Measurements from ENCODE around the gene PPP2R1A. TPM values are rescaled to one million over a fixed set of nuclear protein-coding genes. Genes with fewer than 3 reads are reported as not detected.

PPP2R1A gene
- total RNA-seq, 2 donors from 2014 or later = 273 to 378 TPM

DNA sequence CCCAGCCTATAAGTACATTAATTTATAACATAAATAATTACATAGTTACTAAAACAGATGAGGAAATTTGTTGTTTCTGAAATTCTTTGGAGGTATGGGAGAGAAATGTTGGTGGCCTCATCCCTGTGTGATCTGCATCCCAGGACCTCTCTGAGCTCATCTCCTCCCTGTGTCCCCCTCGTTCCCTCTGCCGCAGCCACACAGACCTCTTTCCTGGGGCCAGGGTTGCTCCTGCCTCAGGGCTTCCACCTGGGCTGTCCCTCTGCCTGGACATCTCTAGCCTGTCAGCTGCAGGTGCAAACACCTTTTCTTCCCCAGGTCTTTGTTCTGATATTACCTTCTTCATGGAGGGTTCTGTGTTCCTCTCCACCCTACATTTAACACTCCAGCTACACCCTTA is 83.4 kb downstream of the PPP2R1A start:
- intact Hi-C loops (cut with DNase I) = no loop called here
- Histone ChIP-seq H3K27me3 (no peaks in the 10 kb centered on the region), H3K9me3 (no peaks in the 10 kb centered on the region), H3K4me3 (no peak overlapping the region), H3K36me3 (no peaks in the 10 kb centered on the region), H3K9ac (ENCODE audit: low read depth in 2 of 2, low read length in 2 of 2) (no peak overlapping the region), H3K27ac (no peak overlapping the region), H3K4me1 (peaks cover 3% of the 10 kb centered on the region)
- TF ChIP-seq, protein P1, sequence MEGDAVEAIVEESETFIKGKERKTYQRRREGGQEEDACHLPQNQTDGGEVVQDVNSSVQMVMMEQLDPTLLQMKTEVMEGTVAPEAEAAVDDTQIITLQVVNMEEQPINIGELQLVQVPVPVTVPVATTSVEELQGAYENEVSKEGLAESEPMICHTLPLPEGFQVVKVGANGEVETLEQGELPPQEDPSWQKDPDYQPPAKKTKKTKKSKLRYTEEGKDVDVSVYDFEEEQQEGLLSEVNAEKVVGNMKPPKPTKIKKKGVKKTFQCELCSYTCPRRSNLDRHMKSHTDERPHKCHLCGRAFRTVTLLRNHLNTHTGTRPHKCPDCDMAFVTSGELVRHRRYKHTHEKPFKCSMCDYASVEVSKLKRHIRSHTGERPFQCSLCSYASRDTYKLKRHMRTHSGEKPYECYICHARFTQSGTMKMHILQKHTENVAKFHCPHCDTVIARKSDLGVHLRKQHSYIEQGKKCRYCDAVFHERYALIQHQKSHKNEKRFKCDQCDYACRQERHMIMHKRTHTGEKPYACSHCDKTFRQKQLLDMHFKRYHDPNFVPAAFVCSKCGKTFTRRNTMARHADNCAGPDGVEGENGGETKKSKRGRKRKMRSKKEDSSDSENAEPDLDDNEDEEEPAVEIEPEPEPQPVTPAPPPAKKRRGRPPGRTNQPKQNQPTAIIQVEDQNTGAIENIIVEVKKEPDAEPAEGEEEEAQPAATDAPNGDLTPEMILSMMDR (IDR thresholded peaks at IDR 0.05) = no peak
- DNase-seq = no peak

DNA sequence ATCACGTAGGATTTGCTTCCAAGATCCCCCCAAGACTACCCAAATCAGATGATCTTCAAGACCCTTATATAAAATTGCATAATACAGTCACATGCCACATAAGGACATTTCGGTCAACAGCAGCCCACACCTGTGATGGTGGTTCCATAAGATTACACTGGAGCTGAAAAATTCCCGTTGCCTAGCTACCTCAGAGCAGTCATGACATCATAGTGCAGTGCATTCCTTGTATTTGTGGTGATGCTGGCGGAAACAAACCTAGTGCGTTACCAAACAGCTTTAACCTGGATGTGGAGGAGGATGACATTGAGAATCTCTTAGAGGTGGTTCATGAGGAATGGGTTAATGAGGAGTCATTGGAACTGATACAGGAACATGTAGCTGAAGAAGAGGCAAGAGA is 84.3 kb downstream of the PPP2R1A start:
- Histone ChIP-seq H3K4me3 (no peak overlapping the region), H3K36me3 (no peaks in the 10 kb centered on the region), H3K9me3 (no peaks in the 10 kb centered on the region), H3K27me3 (no peaks in the 10 kb centered on the region), H3K9ac (ENCODE audit: low read depth in 2 of 2, low read length in 2 of 2) (no peak overlapping the region), H3K27ac (no peak overlapping the region), H3K4me1 (no peaks in the 10 kb centered on the region)
- intact Hi-C loops (cut with DNase I) = no loop called here
- TF ChIP-seq, protein P1 (IDR thresholded peaks at IDR 0.05) = no peak
- no peak for DNase-seq

DNA sequence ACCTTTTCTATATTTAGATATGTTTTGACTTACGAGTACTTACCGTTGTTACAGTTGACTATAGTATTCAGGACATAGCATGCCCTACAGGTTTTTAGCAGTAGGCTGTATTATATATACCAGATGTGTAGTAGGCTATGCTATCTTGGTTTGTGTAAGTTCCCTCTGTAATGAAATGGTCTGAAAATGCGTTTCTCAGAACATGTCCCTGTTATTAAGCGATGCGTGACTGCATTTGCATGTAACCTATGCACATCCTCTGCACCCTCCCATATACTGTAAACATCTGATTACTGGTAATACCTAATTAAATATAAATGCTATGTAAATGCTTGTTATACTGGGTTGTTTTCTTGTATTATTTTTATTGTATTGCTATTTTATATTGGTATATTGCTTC is 86.1 kb downstream of the PPP2R1A start:
- Histone ChIP-seq H3K9ac (ENCODE audit: low read depth in 2 of 2, low read length in 2 of 2) (no peak overlapping the region), H3K4me1 (no peaks in the 10 kb centered on the region), H3K27me3 (no peaks in the 10 kb centered on the region), H3K27ac (no peak overlapping the region), H3K36me3 (no peaks in the 10 kb centered on the region), H3K9me3 (no peaks in the 10 kb centered on the region), H3K4me3 (no peak overlapping the region)
- DNase-seq = no peak
- intact Hi-C loops (cut with DNase I) = no loop called here
- TF ChIP-seq, protein P1 (IDR thresholded peaks at IDR 0.05) = no peak

DNA sequence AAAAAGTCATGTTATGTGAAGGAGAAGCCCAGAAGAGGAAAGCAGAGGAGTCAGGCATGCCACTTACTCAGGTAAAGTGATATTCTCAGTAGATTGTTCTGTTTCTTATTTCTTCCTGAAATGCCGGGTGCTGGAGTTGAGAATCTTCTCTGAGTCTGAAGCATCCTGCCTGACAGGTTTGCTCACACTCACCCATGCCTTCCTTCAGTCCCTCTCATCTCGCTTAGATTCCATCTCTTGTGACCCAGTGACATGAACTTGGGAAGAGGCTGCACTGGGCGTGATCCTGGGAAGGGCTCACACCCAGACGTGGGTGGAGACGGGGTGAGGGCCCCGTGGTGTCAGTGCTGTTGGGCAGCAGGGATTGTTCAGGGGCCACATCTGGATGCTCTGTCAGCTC is 87.6 kb downstream of the PPP2R1A start:
- DNase-seq = no peak
- no peaks in the 10 kb centered on the region for H3K9me3 ChIP-seq
- intact Hi-C loops (cut with DNase I) = no loop called here
- no peak overlapping the region for H3K27ac ChIP-seq
- H3K36me3 ChIP-seq = no peaks in the 10 kb centered on the region
- H3K4me3 ChIP-seq = no peak overlapping the region
- H3K4me1 ChIP-seq = no peaks in the 10 kb centered on the region
- no peak overlapping the region for H3K9ac ChIP-seq (ENCODE audit: low read depth in 2 of 2, low read length in 2 of 2)
- H3K27me3 ChIP-seq = no peaks in the 10 kb centered on the region
- TF ChIP-seq, protein P1 (IDR thresholded peaks at IDR 0.05) = no peak

Small RNAs within 50 kb of the gene (microRNA-seq; reads per million reads assigned to microRNA genes)
- gene MIR6801 = not detected

Other genes with a start within 250 kb of the PPP2R1A start
- gene ZNF350, start 203.2 kb upstream of the PPP2R1A start, total RNA-seq = 10 to 100 TPM; 10.5 to 11.1 TPM
- gene ZNF615, start 181.8 kb upstream of the PPP2R1A start, total RNA-seq = 1 to 10 TPM; 4.6 to 4.7 TPM
- gene ZNF614, start 161.7 kb upstream of the PPP2R1A start, total RNA-seq = 1 to 10 TPM; 3.3 to 4.2 TPM
- 1 to 10 TPM; 7.7 to 7.8 TPM for gene ZNF432, start 141.2 kb upstream of the PPP2R1A start, total RNA-seq
- 10 to 100 TPM; 12.5 to 12.8 TPM for gene ZNF841, start 94.3 kb upstream of the PPP2R1A start, total RNA-seq
- 1 to 10 TPM; 6.8 to 8.5 TPM for gene ZNF616, start 50.1 kb upstream of the PPP2R1A start, total RNA-seq
- 10 to 100 TPM; 10.2 to 10.6 TPM for gene ZNF836, start 18.4 kb upstream of the PPP2R1A start, total RNA-seq
- 10 to 100 TPM in 1 of 2 donors, 1 to 10 TPM in 1; 7.5 to 10.6 TPM for gene ZNF766, start 79.5 kb downstream of the PPP2R1A start, total RNA-seq
- 10 to 100 TPM; 13.2 TPM for gene ZNF480, start 107.1 kb downstream of the PPP2R1A start, total RNA-seq
- gene ZNF610, start 146.2 kb downstream of the PPP2R1A start, total RNA-seq = 1 to 10 TPM in 1 of 2 donors, under 1 TPM in 1; 0.84 to 1.6 TPM
- 1 to 10 TPM; 8.1 to 8.3 TPM for gene ZNF880, start 179.9 kb downstream of the PPP2R1A start, total RNA-seq
- 10 to 100 TPM in 1 of 2 donors, 1 to 10 TPM in 1; 7.8 to 11.5 TPM for gene ZNF528, start 207.8 kb downstream of the PPP2R1A start, total RNA-seq
- under 1 TPM in 1 of 2 donors, not detected in 1; 0.12 TPM for gene ZNF534, start 239.1 kb downstream of the PPP2R1A start, total RNA-seq